ENCODE results near the gene UFSP2. TPM values are rescaled to one million over a fixed set of nuclear protein-coding genes. Genes with fewer than 3 reads are reported as not detected.

The UFSP2 gene
- total RNA-seq, 1 donor from 2014 or later: 20.4 TPM

DNA sequence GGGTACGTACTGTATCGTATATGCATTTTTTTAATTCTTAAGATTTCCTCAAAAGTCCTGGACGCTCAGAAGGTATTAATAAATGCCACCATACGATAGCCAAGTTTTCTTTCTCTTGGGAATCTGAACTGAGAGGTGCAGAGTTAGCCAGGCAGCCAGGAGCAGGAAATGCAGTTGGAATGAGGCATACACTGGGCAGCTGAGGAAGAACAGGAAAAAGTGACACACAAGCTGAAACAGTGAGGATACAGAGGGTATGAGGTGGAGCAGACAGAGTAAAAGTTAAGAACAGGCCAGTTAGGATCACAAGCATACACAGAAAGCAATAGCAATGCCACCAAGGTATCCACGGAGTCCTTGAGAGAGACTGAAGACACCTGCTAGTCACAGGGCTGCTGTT, 13.4 kb downstream of the UFSP2 start:
- no peaks in the 10 kb centered on the region for H3K4me1 ChIP-seq
- intact Hi-C loops (cut with DNase I): no loop called here
- no peak for DNase-seq (ENCODE audit: extremely low spot score in 2 of 2)
- TF ChIP-seq POLR2AphosphoS5 (IDR thresholded peaks at IDR 0.05; ENCODE audit: insufficient read depth in 1 of 2, low read depth in 1 of 2): no peak
- TF ChIP-seq POLR2A (IDR thresholded peaks at IDR 0.05): no peak
- TF ChIP-seq, protein P1, sequence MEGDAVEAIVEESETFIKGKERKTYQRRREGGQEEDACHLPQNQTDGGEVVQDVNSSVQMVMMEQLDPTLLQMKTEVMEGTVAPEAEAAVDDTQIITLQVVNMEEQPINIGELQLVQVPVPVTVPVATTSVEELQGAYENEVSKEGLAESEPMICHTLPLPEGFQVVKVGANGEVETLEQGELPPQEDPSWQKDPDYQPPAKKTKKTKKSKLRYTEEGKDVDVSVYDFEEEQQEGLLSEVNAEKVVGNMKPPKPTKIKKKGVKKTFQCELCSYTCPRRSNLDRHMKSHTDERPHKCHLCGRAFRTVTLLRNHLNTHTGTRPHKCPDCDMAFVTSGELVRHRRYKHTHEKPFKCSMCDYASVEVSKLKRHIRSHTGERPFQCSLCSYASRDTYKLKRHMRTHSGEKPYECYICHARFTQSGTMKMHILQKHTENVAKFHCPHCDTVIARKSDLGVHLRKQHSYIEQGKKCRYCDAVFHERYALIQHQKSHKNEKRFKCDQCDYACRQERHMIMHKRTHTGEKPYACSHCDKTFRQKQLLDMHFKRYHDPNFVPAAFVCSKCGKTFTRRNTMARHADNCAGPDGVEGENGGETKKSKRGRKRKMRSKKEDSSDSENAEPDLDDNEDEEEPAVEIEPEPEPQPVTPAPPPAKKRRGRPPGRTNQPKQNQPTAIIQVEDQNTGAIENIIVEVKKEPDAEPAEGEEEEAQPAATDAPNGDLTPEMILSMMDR (IDR thresholded peaks at IDR 0.05): no peak
- peaks cover 2 to 37% of the 10 kb centered on the region in 2 donors for H3K36me3 ChIP-seq
- no peak overlapping the region for H3K27ac ChIP-seq
- H3K27me3 ChIP-seq: no peaks in the 10 kb centered on the region
- no peaks in the 10 kb centered on the region for H3K9me3 ChIP-seq
- no peak overlapping the region for H3K4me3 ChIP-seq

DNA sequence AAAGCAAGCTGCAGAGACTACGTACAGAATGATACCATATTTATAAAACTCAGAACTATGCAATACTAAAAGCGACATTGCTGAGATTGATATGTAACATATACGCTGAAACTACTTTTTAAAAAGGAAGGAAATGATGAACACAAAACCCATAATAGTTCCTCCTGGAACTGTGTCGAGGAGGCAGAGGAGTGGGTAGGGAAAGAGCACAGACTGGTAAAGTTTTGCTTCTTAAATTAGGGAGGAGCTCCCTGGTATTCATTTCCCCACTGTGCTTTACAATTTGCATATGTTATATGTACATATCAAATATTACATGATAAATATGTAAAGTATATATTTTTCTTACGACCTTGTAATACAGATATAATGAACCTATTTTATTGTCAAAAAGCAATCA, 13.9 kb downstream of the UFSP2 start:
- Histone ChIP-seq H3K36me3 (peaks cover 2 to 32% of the 10 kb centered on the region in 2 donors), H3K4me3 (no peak overlapping the region), H3K27ac (no peak overlapping the region), H3K9me3 (no peaks in the 10 kb centered on the region), H3K27me3 (no peaks in the 10 kb centered on the region), H3K4me1 (no peaks in the 10 kb centered on the region)
- intact Hi-C loops (cut with DNase I): no loop called here
- no peak for DNase-seq (ENCODE audit: extremely low spot score in 2 of 2)
- TF ChIP-seq POLR2A (IDR thresholded peaks at IDR 0.05) (no peak), POLR2AphosphoS5 (IDR thresholded peaks at IDR 0.05; ENCODE audit: insufficient read depth in 1 of 2, low read depth in 1 of 2) (no peak)
- TF ChIP-seq, protein P1 (IDR thresholded peaks at IDR 0.05): no peak

DNA sequence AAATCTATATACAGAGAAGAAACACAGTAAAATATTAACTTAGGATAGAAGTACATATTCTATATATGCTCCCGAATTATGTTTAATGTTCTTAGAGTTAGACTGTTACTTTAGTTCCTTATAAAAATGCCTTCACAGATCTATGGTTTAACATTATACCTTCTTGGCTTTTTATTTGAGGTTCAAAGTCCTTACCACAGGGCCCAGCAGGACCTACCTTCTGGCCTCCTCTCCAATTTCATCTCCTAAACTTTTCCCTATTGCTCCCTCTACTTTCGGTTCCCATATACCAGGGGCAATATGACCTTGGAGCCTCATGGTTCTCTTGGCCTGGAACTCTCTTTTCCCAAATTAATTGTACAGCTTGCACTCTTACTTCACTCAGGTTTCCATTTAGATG, 17.3 kb downstream of the UFSP2 start:
- intact Hi-C loops (cut with DNase I): no loop called here
- Histone ChIP-seq H3K4me1 (no peaks in the 10 kb centered on the region), H3K4me3 (no peak overlapping the region), H3K36me3 (peaks cover 0 to 42% of the 10 kb centered on the region in 2 donors), H3K27me3 (no peaks in the 10 kb centered on the region), H3K9me3 (no peaks in the 10 kb centered on the region), H3K27ac (no peak overlapping the region)
- TF ChIP-seq POLR2A (IDR thresholded peaks at IDR 0.05) (no peak), POLR2AphosphoS5 (IDR thresholded peaks at IDR 0.05; ENCODE audit: insufficient read depth in 1 of 2, low read depth in 1 of 2) (no peak)
- TF ChIP-seq, protein P1 (IDR thresholded peaks at IDR 0.05): no peak
- no peak for DNase-seq (ENCODE audit: extremely low spot score in 2 of 2)

DNA sequence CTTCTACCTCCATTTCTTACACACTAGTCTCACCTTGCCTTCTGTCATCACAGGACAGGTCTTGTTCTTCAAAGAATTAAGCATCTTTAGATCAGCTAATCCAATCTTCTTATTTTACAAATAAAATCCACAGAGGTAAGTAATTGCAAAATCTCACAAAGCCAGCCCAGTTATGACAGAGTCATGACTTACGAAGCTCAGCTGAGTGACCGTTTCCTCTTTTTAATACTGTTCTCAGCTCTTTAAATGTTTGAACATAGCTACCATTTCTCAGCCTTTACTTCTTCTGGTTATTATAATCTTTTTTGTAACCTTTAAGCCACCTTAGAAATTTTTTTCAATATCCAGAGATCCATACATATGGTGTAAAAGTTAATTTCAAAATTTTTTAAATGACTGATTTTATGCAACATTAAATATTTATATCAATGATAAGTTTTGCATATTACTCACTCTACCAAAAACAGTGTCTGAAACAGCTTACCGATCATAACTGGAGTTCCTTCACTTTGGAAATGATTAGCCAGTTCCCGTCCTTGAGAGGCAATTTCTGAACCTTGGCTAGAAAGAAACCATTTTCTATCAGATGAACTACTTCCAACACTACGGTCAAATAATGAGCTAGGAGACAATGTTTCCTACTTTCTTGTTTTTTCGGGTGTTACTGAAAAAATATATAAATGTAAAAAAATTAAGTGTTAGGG, 20.3 kb downstream of the UFSP2 start:
- no peaks in the 10 kb centered on the region for H3K27me3 ChIP-seq
- intact Hi-C loops (cut with DNase I): no loop called here
- no peak for DNase-seq (ENCODE audit: extremely low spot score in 2 of 2)
- no peaks in the 10 kb centered on the region for H3K4me1 ChIP-seq
- peaks cover 0 to 52% of the 10 kb centered on the region in 2 donors for H3K36me3 ChIP-seq
- H3K9me3 ChIP-seq: no peaks in the 10 kb centered on the region
- H3K4me3 ChIP-seq: no peak overlapping the region
- TF ChIP-seq POLR2A (IDR thresholded peaks at IDR 0.05): no peak
- TF ChIP-seq, protein P1 (IDR thresholded peaks at IDR 0.05): no peak
- TF ChIP-seq POLR2AphosphoS5 (IDR thresholded peaks at IDR 0.05; ENCODE audit: insufficient read depth in 1 of 2, low read depth in 1 of 2): no peak
- H3K27ac ChIP-seq: no peak overlapping the region

GRCh38 chr4:185404031-185404430, 21.7 kb downstream of the UFSP2 start:
- Histone ChIP-seq H3K9me3 (no peaks in the 10 kb centered on the region), H3K27me3 (no peaks in the 10 kb centered on the region), H3K4me1 (no peaks in the 10 kb centered on the region), H3K27ac (no peak overlapping the region), H3K4me3 (no peak overlapping the region), H3K36me3 (peaks cover 0 to 47% of the 10 kb centered on the region in 2 donors)
- TF ChIP-seq, protein P1 (IDR thresholded peaks at IDR 0.05): no peak
- intact Hi-C loops (cut with DNase I): no loop called here
- no peak for DNase-seq (ENCODE audit: extremely low spot score in 2 of 2)
